SK-N-SH (cell line): ENCODE measurements around the gene PPP2R5C. TPM values are rescaled to one million over a fixed set of nuclear protein-coding genes. Genes with fewer than 3 reads are reported as not detected.

Experiments used
- CTCF ChIA-PET: fragments of 300-600, 350-600 bp; formaldehyde crosslinking; extraction: SDS; loops from one replicate; lab custom pipeline; 2021; lab: Yijun Ruan, JAX
- POLR2A ChIA-PET: fragments of 350-600 bp; sonication (Branson Sonifier 250); formaldehyde crosslinking; extraction: SDS; loops from one replicate; lab custom pipeline; 2020; ENCODE audit warnings: antibody characterized with exemption, inconsistent platforms; lab: Yijun Ruan, JAX
- DNase-seq: peaks from one replicate; pipeline ENCODE4 v3.0.0; 2012
- H2AFZ ChIP-seq: fragments of 200-600 bp; sonication (generic); 2 replicates; pipeline ENCODE4 v1.8.1; 2016; ENCODE audit warnings: antibody characterized with exemption, mild to moderate bottlenecking, low read depth
- H3F3A ChIP-seq: fragments of 200-600 bp; sonication (generic); replicated peaks from 2 replicates; pipeline ENCODE3; 2016; ENCODE audit warnings: antibody characterized with exemption, mild to moderate bottlenecking; ENCODE audit not compliant: insufficient read depth
- H3K27ac ChIP-seq, 2 experiments: fragments of 200-500 bp in 1 of 2; fragments of 200-600 bp in 1 of 2; sonication (Bioruptor generic) in 1 of 2; sonication (generic), shearing (Covaris generic) in 1 of 2; 2 replicates each; pipeline versions ENCODE4 v1.5.1 to v1.6.1; 2014 to 2016; ENCODE audit warnings: low read depth in 2 of 2, inconsistent platforms in 1 of 2, low read length in 1 of 2, mild to moderate bottlenecking in 1 of 2, mixed read lengths in 1 of 2
- H3K27me3 ChIP-seq: fragments of 200-600 bp; sonication (generic), shearing (Covaris generic); 2 replicates; pipeline ENCODE4 v1.6.1; 2016; ENCODE audit warnings: mixed run types; ENCODE audit not compliant: insufficient read depth
- H3K36me3 ChIP-seq, 2 experiments: fragments of 200-500 bp in 1 of 2; fragments of 200-600 bp in 1 of 2; sonication (Bioruptor generic) in 1 of 2; sonication (generic) in 1 of 2; replicated peaks in 1 of 2; 2 replicates each; pipeline versions ENCODE3 to v1.5.1; 2014 to 2016; ENCODE audit warnings: low read length in 1 of 2, mild to moderate bottlenecking in 1 of 2; ENCODE audit not compliant: insufficient read depth in 2 of 2, control insufficient read depth in 1 of 2
- H3K4me1 ChIP-seq, 2 experiments: fragments of 200-500 bp in 1 of 2; fragments of 200-600 bp in 1 of 2; sonication (Bioruptor generic) in 1 of 2; sonication (generic), shearing (Covaris generic) in 1 of 2; 2 replicates each; pipeline versions ENCODE4 v1.5.1 to v1.6.1; 2014 to 2016; ENCODE audit warnings: low read depth in 1 of 2, low read length in 1 of 2, mixed run types in 1 of 2; ENCODE audit not compliant: insufficient read depth in 2 of 2, control insufficient read depth in 1 of 2
- H3K4me2 ChIP-seq: fragments of 200-600 bp; sonication (generic), shearing (Covaris generic); 2 replicates; pipeline ENCODE4 v1.6.1; 2017; ENCODE audit warnings: mixed run types
- H3K4me3 ChIP-seq, 2 experiments: fragments of 200-500 bp in 1 of 2; fragments of 200-600 bp in 1 of 2; sonication (Bioruptor generic) in 1 of 2; sonication (generic), shearing (Covaris generic) in 1 of 2; 2 replicates each; pipeline versions ENCODE4 v1.5.1 to v1.8.1; 2014 to 2016; ENCODE audit warnings: low read depth in 2 of 2, inconsistent platforms in 1 of 2, low read length in 1 of 2, mild to moderate bottlenecking in 1 of 2, mixed read lengths in 1 of 2, moderate library complexity in 1 of 2
- H3K79me2 ChIP-seq: fragments of 200-600 bp; sonication (generic); 2 replicates; pipeline ENCODE4 v1.8.1; 2017; ENCODE audit warnings: mild to moderate bottlenecking; ENCODE audit not compliant: insufficient read depth
- H3K9ac ChIP-seq: fragments of 200-600 bp; sonication (generic); 2 replicates; pipeline ENCODE4 v1.6.1; 2017; ENCODE audit warnings: mixed run types
- H3K9me2 ChIP-seq: fragments of 200-600 bp; sonication (generic); 2 replicates; pipeline ENCODE4 v1.6.1; 2017; ENCODE audit warnings: mixed run types
- H3K9me3 ChIP-seq: fragments of 200-600 bp; sonication (generic); 2 replicates; pipeline ENCODE4 v1.6.1; 2017; ENCODE audit warnings: mixed run types, mild to moderate bottlenecking, moderate library complexity
- H4K20me1 ChIP-seq: fragments of 200-600 bp; sonication (generic); 2 replicates; pipeline ENCODE4 v1.6.1; 2017; ENCODE audit warnings: mild to moderate bottlenecking, mixed run types; ENCODE audit not compliant: insufficient read depth
- CHD2 ChIP-seq: fragments of 150-350 bp; IDR thresholded peaks from 2 replicates; pipeline ENCODE4 v1.6.1; 2018; ENCODE audit warnings: low read length; ENCODE audit not compliant: partially characterized antibody
- CTCF ChIP-seq: fragments of 200-600 bp; sonication (generic); IDR thresholded peaks from 2 replicates; pipeline ENCODE4 v1.6.1; 2017; ENCODE audit warnings: antibody characterized with exemption, mild to moderate bottlenecking, moderate library complexity
- EP300 ChIP-seq, 2 experiments: IDR thresholded peaks; 2 replicates each; pipeline versions ENCODE4 v1.4.0 to v1.6.1; 2012; ENCODE audit warnings: borderline replicate concordance in 1 of 2, low read depth in 1 of 2, low read length in 1 of 2
- EZH2phosphoT487 ChIP-seq: fragments of 200-600 bp; sonication (generic); IDR thresholded peaks from 2 replicates; pipeline ENCODE4 v1.6.1; 2017; ENCODE audit warnings: low read depth, mixed run types, mild to moderate bottlenecking, antibody characterized with exemption, moderate library complexity, borderline replicate concordance
- GATA2 ChIP-seq: sonication (generic); formaldehyde crosslinking; IDR thresholded peaks from 2 replicates; pipeline ENCODE4 v1.5.0; 2020; ENCODE audit warnings: mild to moderate bottlenecking, missing genetic modification reagents
- MEF2A ChIP-seq: IDR thresholded peaks from 2 replicates; pipeline ENCODE4 v1.4.0; 2012; ENCODE audit warnings: low read depth, borderline replicate concordance
- PBX3 ChIP-seq: IDR thresholded peaks from 2 replicates; pipeline ENCODE4; 2012
- RAD21 ChIP-seq: IDR thresholded peaks from 2 replicates; pipeline ENCODE4 v1.6.1; 2012; ENCODE audit warnings: mild to moderate bottlenecking, low read length
- RCOR1 ChIP-seq: fragments of 150-350 bp; IDR thresholded peaks from 2 replicates; pipeline ENCODE4 v1.6.1; 2017; ENCODE audit warnings: antibody characterized with exemption, low read length
- SIN3A ChIP-seq: IDR thresholded peaks from 2 replicates; pipeline ENCODE4 v1.6.1; 2012; ENCODE audit warnings: low read depth, mild to moderate bottlenecking, low read length, moderate library complexity, borderline replicate concordance
- TAF1 ChIP-seq: IDR thresholded peaks from 2 replicates; pipeline ENCODE4 v1.6.1; 2012; ENCODE audit warnings: low read depth, mild to moderate bottlenecking, low read length, moderate library complexity, borderline replicate concordance
- TCF12 ChIP-seq: IDR thresholded peaks from 2 replicates; pipeline ENCODE4 v1.4.0; 2012
- WGBS: methylation state at CpG from one replicate; pipeline ENCODE4 v1.1.6; 2017; ENCODE audit warnings: low lambda C conversion rate; 5-methylcytosine and 5-hydroxymethylcytosine counted together
- polyA plus RNA-seq, 3 experiments: library from polyadenylated mRNA; depleted of rRNA; stranded (reverse); fragments of >200 nt; gene quantifications; 2 replicates each; pipeline ENCODE4 v1.2.3, GENCODE V29; 2012
- TF ChIP-seq, protein P1 (sequence below): IDR thresholded peaks from 2 replicates; pipeline ENCODE4 v1.6.1; 2012; ENCODE audit warnings: mild to moderate bottlenecking, low read depth, low read length, moderate library complexity

The PPP2R5C gene
- polyA plus RNA-seq, 1 of the 3 experiments (the other 2 are of a cell fraction) = 43.7 TPM

DNA sequence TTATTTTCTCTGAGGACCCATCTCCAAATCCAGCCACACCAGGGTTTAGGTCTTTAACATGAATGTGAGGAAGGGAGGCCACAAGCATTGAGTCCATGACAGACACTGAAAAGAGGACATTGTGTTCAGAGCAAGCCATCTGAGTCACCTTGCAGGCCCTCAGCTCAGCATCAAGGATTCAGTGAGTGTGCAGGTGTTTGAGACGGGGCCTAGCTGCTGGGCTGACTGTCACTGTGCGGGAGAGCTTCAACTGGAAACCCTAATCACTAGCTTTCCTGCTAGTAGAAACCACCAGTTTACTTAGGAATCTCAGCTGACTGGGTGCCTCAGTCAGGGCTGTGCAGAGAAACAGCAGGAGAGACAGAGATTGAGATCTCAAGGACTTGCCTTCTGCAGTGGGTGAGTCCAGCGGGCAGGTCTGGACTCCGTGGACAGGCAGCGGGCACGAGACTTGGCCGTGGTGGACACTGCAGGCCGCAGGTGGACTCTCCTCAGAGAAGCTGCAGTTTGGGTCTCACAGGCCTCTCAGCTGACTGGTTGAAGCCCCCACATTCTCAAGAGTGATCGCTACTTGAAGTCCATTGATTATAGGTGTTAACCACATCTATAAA is 116.8 kb downstream of the PPP2R5C start:
- no peak overlapping the region for H3K4me2 ChIP-seq
- H3K4me1 ChIP-seq = peaks cover 11 to 53% of the 10 kb centered on the region in 2 experiments; a peak in 3 of 4 replicates
- no peaks in the 10 kb centered on the region for H3K9me3 ChIP-seq
- H3K79me2 ChIP-seq = peaks cover 85% of the 10 kb centered on the region
- no peaks in the 10 kb centered on the region for H3K9me2 ChIP-seq
- no peak overlapping the region for H3K4me3 ChIP-seq
- no peaks in the 10 kb centered on the region for H3K27me3 ChIP-seq
- H3K27ac ChIP-seq = peak overlapping the region in 1 of 2 experiments; percentile 29; a peak in 1 of 4 replicates
- no peak for TF ChIP-seq EP300 (IDR thresholded peaks at IDR 0.05; ENCODE audit: borderline replicate concordance in 1 of 2, low read depth in 1 of 2, low read length in 1 of 2)
- no peak for TF ChIP-seq CTCF
- no peak for TF ChIP-seq TAF1
- TF ChIP-seq RCOR1 = no peak
- TF ChIP-seq PBX3 = no peak
- no peak for TF ChIP-seq CHD2
- no peak for TF ChIP-seq RAD21
- no peak for TF ChIP-seq EZH2phosphoT487
- TF ChIP-seq MEF2A = no peak
- no peak for TF ChIP-seq TCF12
- TF ChIP-seq GATA2 (CRISPR knock-in tag) = no peak
- TF ChIP-seq, protein P1, sequence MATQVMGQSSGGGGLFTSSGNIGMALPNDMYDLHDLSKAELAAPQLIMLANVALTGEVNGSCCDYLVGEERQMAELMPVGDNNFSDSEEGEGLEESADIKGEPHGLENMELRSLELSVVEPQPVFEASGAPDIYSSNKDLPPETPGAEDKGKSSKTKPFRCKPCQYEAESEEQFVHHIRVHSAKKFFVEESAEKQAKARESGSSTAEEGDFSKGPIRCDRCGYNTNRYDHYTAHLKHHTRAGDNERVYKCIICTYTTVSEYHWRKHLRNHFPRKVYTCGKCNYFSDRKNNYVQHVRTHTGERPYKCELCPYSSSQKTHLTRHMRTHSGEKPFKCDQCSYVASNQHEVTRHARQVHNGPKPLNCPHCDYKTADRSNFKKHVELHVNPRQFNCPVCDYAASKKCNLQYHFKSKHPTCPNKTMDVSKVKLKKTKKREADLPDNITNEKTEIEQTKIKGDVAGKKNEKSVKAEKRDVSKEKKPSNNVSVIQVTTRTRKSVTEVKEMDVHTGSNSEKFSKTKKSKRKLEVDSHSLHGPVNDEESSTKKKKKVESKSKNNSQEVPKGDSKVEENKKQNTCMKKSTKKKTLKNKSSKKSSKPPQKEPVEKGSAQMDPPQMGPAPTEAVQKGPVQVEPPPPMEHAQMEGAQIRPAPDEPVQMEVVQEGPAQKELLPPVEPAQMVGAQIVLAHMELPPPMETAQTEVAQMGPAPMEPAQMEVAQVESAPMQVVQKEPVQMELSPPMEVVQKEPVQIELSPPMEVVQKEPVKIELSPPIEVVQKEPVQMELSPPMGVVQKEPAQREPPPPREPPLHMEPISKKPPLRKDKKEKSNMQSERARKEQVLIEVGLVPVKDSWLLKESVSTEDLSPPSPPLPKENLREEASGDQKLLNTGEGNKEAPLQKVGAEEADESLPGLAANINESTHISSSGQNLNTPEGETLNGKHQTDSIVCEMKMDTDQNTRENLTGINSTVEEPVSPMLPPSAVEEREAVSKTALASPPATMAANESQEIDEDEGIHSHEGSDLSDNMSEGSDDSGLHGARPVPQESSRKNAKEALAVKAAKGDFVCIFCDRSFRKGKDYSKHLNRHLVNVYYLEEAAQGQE = no peak
- no peak for TF ChIP-seq SIN3A
- no peak overlapping the region for H2AFZ ChIP-seq
- H3F3A ChIP-seq = peaks cover 11% of the 10 kb centered on the region
- H4K20me1 ChIP-seq = peaks cover 54% of the 10 kb centered on the region
- 98% methylated on average over 7 of the region's 9 CpGs for WGBS
- peaks cover 6 to 24% of the 10 kb centered on the region in 2 experiments for H3K36me3 ChIP-seq
- POLR2A ChIA-PET = interaction anchor here (0.8 to 1.2 kb wide), 2 partner anchors 8 to 69 kb away, joined by 3 read pairs; no protein-coding TSS in a partner anchor
- H3K9ac ChIP-seq = no peak overlapping the region
- no peak for DNase-seq
- CTCF ChIA-PET = interaction anchor here (0.6 to 2.7 kb wide), 2 partner anchors 108 to 218 kb away, joined by 3 to 10 read pairs; no protein-coding TSS in a partner anchor
